CD4-positive, alpha-beta T cell (primary cell): Measurements from ENCODE around the gene PCGF3. TPM values are rescaled to one million over a fixed set of nuclear protein-coding genes. Genes with fewer than 3 reads are reported as not detected.

Experiments
- ATAC-seq: fragments of 200-7000 bp; cut with Tn5 transposase; one replicate; pipeline ENCODE4 v1.10.0; 2022; ENCODE audit warnings: mild to moderate bottlenecking; ENCODE audit not compliant: poor library complexity
- CTCF ChIA-PET: fragments of 350-600 bp; sonication (Branson Sonifier 250); formaldehyde crosslinking; loops from one replicate; lab custom pipeline; 2021; ENCODE audit warnings: antibody characterized with exemption, inconsistent platforms; lab: Charles Lee
- POLR2A ChIA-PET: fragments of 350-600 bp; sonication (Branson Sonifier 250); formaldehyde crosslinking; loops from one replicate; lab custom pipeline; 2021; ENCODE audit warnings: antibody characterized with exemption, inconsistent platforms; lab: Charles Lee
- DNase-seq, 14 experiments: peaks; one replicate each; pipeline ENCODE4 v3.0.0-alpha.2; 2013 to 2020; ENCODE audit warnings: mixed read lengths in 2 of 14
- H3K27ac ChIP-seq, 2 donors: one replicate each; pipeline versions ENCODE4 v1.5.1 to v1.7.0; 2013; ENCODE audit warnings: low read length in 2 of 2, low read depth in 1 of 2, mild to moderate bottlenecking in 1 of 2
- H3K27me3 ChIP-seq, 2 experiments: 1 replicate in 1 of 2; 2 replicates in 1 of 2; pipeline versions ENCODE4 v1.6.1 to v1.7.0; 2013; ENCODE audit warnings: low read length in 2 of 2, control low read depth in 1 of 2, mild to moderate bottlenecking in 1 of 2, moderate library complexity in 1 of 2; ENCODE audit not compliant: insufficient read depth in 2 of 2, control insufficient read depth in 1 of 2
- H3K36me3 ChIP-seq: one replicate; pipeline ENCODE4 v1.6.1; 2013; ENCODE audit warnings: low read length, control low read depth; ENCODE audit not compliant: insufficient read depth
- H3K4me1 ChIP-seq: one replicate; pipeline ENCODE4 v1.6.1; 2013; ENCODE audit warnings: low read length, control low read depth; ENCODE audit not compliant: insufficient read depth
- H3K4me3 ChIP-seq: one replicate; pipeline ENCODE4 v1.5.1; 2013; ENCODE audit warnings: mild to moderate bottlenecking, low read length, moderate library complexity
- H3K9me3 ChIP-seq, 2 experiments: 1 replicate in 1 of 2; 2 replicates in 1 of 2; pipeline versions ENCODE4 v1.6.1 to v1.7.0; 2013; ENCODE audit warnings: low read length in 2 of 2, mild to moderate bottlenecking in 2 of 2, control low read depth in 1 of 2, moderate library complexity in 1 of 2; ENCODE audit not compliant: control insufficient read depth in 1 of 2, insufficient read depth in 1 of 2
- H3K27ac Mint-ChIP-seq: one replicate; pipeline ENCODE4 v1.8.0; 2020; ENCODE audit warnings: mixed read lengths
- H3K27me3 Mint-ChIP-seq: one replicate; pipeline ENCODE4 v1.8.0; 2021; ENCODE audit warnings: mixed read lengths
- H3K36me3 Mint-ChIP-seq: one replicate; pipeline ENCODE4 v1.8.0; 2021; ENCODE audit warnings: low read depth, mixed read lengths
- H3K4me1 Mint-ChIP-seq: one replicate; pipeline ENCODE4 v1.8.0; 2021; ENCODE audit warnings: low read depth, mixed read lengths
- H3K4me3 Mint-ChIP-seq: one replicate; pipeline ENCODE4 v1.8.0; 2020; ENCODE audit warnings: mild to moderate bottlenecking, mixed read lengths
- H3K9me3 Mint-ChIP-seq: one replicate; pipeline ENCODE4 v1.8.0; 2020; ENCODE audit warnings: mixed read lengths
- CTCF ChIP-seq: fragments of 200-600 bp; IDR thresholded peaks from one replicate; pipeline ENCODE4 v1.8.0; 2022; ENCODE audit warnings: antibody characterized with exemption, mild to moderate bottlenecking
- intact Hi-C, 2 experiments: fragments of 100-400 bp; cut with DNase I in 1 of 2; cut with micrococcal nuclease in 1 of 2; formaldehyde crosslinking; loops; one replicate each; pipeline versions ENCODE4 v1.15.1 to v1.9.0; 2023 to 2025; cut with DNase I, micrococcal nuclease
- total RNA-seq, 174 experiments: library from RNA in 2 of 174; stranded (reverse) in 2 of 174; gene quantifications; one replicate each; pipeline ENCODE4 v1.2.3 and lab custom pipeline; 2021 to 2026

Gene PCGF3
- total RNA-seq, 2 experiments from 2014 or later, result 45.1 to 48.6 TPM

DNA sequence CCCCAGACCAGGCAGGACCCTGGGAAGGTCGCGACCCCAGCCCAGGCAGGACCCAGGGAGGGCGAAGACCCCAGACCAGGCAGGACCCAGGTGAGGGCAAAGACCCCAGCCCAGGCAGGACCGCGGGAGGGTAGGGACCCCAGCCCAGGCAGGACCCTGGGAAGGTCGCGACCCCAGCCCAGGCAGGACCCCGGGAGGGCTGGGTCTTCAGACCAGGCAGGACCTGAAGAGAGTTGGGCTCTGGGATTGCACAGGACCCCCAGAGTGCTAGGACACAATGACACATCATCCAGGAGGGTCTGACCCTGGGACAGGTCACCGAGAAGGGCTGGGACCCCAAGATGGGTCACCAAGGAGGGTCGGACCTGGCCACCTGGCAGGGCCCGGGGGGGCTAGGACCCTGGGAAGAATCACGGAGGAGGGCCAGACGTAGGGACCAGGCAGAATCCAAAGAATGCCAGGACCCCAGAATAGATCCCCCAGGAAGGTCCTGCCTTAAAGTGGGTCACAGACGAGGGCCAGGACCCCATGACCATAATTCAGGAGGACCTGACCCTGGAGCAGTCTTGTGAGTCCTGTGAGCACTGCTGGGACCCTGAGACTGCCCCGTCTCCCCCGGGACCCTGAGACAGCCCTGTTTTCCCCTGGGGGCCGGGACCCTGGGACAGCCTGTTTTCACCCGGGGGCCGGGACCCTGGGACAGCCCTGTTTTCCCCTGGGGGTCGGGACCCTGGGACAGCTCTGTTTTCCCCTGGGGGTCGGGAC is 1.4 kb downstream of the PCGF3 start:
- Mint-ChIP-seq H3K4me3 (no peak overlapping the region), H3K4me1 (peaks cover 34% of the 10 kb centered on the region), H3K9me3 (no peaks in the 10 kb centered on the region), H3K27ac (no peak overlapping the region), H3K36me3 (no peaks in the 10 kb centered on the region), H3K27me3 (no peaks in the 10 kb centered on the region)
- no peaks in the 10 kb centered on the region for H3K27me3 ChIP-seq
- DNase-seq (no peak), ATAC-seq (no peak)
- no peak for TF ChIP-seq CTCF
- ChIA-PET CTCF (no interaction called here), POLR2A (no interaction called here)
- no peaks in the 10 kb centered on the region for H3K9me3 ChIP-seq
- no peak overlapping the region for H3K27ac ChIP-seq
- no peak overlapping the region for H3K4me3 ChIP-seq
- peaks cover 36% of the 10 kb centered on the region for H3K4me1 ChIP-seq
- intact Hi-C loops, result no loop called here
- peaks cover 11% of the 10 kb centered on the region for H3K36me3 ChIP-seq

DNA sequence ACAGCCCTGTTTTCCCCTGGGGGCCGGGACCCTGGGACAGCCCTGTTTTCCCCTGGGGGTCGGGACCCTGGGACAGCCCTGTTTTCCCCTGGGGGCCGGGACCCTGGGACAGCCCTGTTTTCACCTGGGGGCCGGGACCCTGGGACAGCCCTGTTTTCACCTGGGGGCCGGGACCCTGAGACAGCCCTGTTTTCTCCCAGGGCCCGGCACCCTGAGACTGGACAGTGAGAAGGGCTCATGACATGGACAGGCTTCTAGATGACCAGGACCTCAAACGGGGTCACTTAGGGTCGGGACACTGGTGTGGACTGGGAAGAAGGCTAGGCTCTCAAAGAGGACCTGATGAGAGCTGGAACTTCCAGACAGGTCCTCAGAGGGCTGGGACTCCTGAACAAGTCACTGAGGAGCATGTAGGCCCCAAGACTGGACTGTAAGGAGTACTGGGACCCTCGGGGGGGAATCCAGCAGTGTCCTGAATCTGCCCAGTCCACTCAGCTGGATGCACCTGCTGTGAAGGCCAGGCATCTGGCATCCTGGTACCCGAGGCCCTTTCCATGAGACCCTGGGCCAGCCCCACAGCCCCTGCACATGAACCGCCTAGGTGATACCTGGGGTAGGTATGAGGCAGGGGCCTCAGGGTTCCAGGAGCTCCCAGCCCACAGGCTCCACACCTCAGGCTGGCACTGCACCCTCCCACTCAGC is 2.4 kb downstream of the PCGF3 start:
- Mint-ChIP-seq H3K4me3 (peak overlapping the region; percentile 66), H3K9me3 (no peaks in the 10 kb centered on the region), H3K27ac (no peak overlapping the region), H3K4me1 (peaks cover 37% of the 10 kb centered on the region), H3K27me3 (no peaks in the 10 kb centered on the region), H3K36me3 (no peaks in the 10 kb centered on the region)
- TF ChIP-seq CTCF, result no peak
- ChIA-PET CTCF (no interaction called here), POLR2A (no interaction called here)
- intact Hi-C loops, result no loop called here
- Histone ChIP-seq H3K9me3 (no peaks in the 10 kb centered on the region), H3K4me1 (peaks cover 39% of the 10 kb centered on the region), H3K27ac (no peak overlapping the region), H3K4me3 (no peak overlapping the region), H3K27me3 (no peaks in the 10 kb centered on the region), H3K36me3 (peaks cover 11% of the 10 kb centered on the region)
- no peak for DNase-seq
- no peak for ATAC-seq

DNA sequence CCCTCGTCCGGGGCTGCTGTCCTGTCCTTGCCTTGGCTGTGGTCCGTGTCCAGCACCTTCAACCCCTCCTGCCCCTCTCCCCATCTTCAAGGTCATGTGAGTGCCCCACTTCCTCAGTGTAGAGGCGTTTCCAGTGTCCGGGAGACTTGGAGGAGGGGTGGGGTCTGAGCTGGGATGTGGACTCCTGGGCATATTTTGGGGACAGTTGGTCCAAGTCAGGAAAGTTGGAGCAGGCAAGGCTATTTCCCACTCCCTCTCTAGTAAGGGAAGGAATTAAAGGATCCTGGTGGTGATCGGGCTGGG is 3.0 kb downstream of the PCGF3 start:
- Mint-ChIP-seq H3K4me1 (peaks cover 37% of the 10 kb centered on the region), H3K27me3 (no peaks in the 10 kb centered on the region), H3K36me3 (no peaks in the 10 kb centered on the region), H3K4me3 (peak overlapping the region; percentile 59), H3K9me3 (no peaks in the 10 kb centered on the region), H3K27ac (peak overlapping the region; percentile 54)
- no peaks in the 10 kb centered on the region for H3K9me3 ChIP-seq
- no peaks in the 10 kb centered on the region for H3K27me3 ChIP-seq
- no peak overlapping the region for H3K27ac ChIP-seq
- ChIA-PET CTCF (no interaction called here), POLR2A (no interaction called here)
- DNase-seq (no peak), ATAC-seq (no peak)
- no peak overlapping the region for H3K4me3 ChIP-seq
- no peak for TF ChIP-seq CTCF
- peaks cover 39% of the 10 kb centered on the region for H3K4me1 ChIP-seq
- intact Hi-C loops, result no loop called here
- peaks cover 11% of the 10 kb centered on the region for H3K36me3 ChIP-seq
